HG03575 (cell line): ENCODE data around the gene SLC38A8.

Experiments used
- ATAC-seq: cut with Tn5 transposase; IDR thresholded peaks from one replicate; pipeline ENCODE4 v1.9.1; 2021; ENCODE audit not compliant: unreplicated experiment, insufficient number of reproducible peaks, low FRiP score; ENCODE audit errors: extremely low read depth

The SLC38A8 gene

GRCh38 chr16:84053237-84053636, 10.6 kb upstream of the SLC38A8 start:
- no peak for ATAC-seq

DNA sequence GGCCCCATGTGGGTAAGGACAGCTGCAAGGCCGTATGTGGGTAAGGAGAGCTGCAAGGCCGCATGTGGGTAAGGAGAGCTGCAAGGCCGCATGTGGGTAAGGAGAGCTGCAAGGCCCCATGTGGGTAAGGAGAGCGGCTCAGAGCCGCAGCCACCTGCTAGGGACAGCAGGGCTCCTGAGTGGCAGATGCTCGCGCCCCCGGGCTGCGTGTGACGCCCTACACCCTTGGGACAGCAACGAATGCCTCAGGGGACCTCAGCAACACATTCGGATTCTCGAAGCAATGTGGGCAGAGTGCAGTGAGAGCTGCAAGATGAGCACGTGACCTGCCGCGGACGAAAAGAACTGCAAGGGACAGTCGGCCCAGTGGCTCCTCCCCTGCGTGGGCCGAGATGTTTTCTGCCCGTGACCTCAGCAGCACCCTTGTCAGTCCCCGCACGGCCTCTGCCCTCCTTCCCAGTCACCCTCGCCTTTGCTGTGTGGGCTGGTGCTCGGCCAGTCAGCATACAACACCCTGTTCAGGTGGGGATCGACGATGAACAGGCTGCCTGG, 9.6 kb upstream of the SLC38A8 start:
- no peak for ATAC-seq

DNA sequence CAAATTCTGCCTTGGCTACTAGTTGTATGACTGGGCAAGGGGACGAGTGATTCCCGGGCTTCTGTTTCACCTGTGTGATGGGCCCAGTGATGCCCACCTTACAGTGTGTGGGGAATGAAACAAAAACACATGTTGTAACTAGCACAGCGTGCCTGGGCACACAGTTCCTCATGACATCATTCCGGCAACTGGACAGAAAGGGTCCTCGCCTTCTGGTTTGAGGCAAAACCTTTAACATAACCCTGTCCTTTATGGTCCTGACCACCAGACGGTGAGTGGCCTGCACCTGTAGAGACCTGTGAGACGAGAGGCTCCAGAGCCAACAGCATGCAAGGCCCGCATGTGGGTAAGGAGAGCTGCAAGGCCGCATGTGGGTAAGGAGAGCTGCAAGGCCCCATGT, 7.7 kb upstream of the SLC38A8 start:
- no peak for ATAC-seq

- no peak for ATAC-seq
Measured at GRCh38 chr16:84049403-84050060, 6.9 kb upstream of the SLC38A8 start.

DNA sequence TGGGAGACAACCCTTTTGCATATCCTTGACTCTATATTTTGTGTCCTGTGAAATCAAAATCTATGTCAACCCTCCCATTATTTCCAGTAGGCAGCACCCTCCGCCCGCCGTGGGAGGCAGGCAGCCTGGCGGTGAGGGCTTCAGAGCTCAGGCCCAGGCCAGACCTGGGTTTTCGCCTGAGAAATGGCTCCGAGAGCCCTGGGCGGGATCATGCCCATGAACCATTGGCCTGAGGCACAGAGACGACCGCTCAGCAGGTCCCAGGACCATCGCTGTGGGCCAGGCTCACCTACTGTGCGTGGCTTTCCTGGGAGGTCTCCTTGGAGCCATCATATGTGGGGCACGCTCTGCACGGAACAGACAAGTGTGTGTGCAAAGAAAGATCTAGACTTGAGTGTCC, 6.3 kb upstream of the SLC38A8 start:
- ATAC-seq = no peak

GRCh38 chr16:84048270-84048669, 5.7 kb upstream of the SLC38A8 start:
- ATAC-seq = no peak

GRCh38 chr16:84047626-84048025, 5.0 kb upstream of the SLC38A8 start:
- ATAC-seq = no peak

DNA sequence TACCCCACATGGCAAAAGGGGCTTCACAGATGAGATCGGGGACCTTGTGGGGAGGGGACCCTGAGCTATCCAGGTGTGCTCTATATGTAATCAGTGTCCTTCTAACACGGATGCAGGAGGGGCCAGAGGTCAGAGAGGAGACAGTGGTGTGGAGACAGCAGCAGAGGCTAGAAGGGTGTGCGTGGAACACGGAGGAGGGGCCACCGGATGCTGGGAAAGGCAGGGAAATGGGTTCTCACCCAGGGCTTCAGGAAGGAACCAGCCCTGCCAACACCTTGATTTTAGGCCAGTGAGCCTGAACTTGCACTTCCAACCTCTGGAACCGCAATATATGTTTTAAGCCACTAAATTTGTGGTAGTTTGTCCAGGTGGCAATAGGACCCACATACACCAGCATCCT, 4.6 kb upstream of the SLC38A8 start:
- no peak for ATAC-seq

GRCh38 chr16:84045818-84046470, 3.3 kb upstream of the SLC38A8 start:
- no peak for ATAC-seq

- ATAC-seq = no peak
Measured at GRCh38 chr16:84045001-84045817, 2.6 kb upstream of the SLC38A8 start.

GRCh38 chr16:84044118-84044488, 1.5 kb upstream of the SLC38A8 start:
- ATAC-seq = no peak

DNA sequence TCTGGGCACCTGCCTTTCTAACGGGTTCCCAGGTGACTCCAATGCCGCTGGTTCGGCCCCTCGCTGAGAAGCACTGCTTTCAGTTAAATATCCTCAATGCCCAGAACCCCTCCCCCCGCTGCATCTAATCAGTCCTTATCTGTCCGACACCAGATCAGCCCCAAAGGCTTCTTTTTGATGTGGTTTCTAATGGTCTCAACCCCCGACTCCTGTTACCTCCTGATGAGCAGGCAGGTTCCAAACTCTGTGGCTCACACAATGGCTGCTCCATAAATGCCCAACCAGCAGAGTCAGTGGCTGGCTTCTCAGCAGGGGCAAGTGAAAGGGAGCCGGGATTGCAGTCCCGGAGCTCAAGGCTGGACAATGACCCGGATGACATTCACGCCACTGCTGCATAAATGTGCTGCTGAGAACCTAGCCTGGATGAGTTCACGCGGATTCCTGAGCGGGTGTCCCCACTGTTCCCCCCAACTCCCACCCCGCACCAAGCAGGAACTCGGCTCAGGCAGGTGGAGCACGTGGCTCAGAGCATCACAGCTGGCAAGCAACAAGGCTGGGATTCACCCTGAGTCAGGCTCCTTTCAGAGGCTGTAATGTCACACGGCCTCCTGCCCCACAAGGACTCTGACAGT, 1.0 kb upstream of the SLC38A8 start:
- no peak for ATAC-seq

GRCh38 chr16:84042879-84043485, 387 bp upstream of the SLC38A8 start:
- ATAC-seq = no peak

- ATAC-seq = no peak
Measured at GRCh38 chr16:84041881-84042280, 714 bp downstream of the SLC38A8 start.

DNA sequence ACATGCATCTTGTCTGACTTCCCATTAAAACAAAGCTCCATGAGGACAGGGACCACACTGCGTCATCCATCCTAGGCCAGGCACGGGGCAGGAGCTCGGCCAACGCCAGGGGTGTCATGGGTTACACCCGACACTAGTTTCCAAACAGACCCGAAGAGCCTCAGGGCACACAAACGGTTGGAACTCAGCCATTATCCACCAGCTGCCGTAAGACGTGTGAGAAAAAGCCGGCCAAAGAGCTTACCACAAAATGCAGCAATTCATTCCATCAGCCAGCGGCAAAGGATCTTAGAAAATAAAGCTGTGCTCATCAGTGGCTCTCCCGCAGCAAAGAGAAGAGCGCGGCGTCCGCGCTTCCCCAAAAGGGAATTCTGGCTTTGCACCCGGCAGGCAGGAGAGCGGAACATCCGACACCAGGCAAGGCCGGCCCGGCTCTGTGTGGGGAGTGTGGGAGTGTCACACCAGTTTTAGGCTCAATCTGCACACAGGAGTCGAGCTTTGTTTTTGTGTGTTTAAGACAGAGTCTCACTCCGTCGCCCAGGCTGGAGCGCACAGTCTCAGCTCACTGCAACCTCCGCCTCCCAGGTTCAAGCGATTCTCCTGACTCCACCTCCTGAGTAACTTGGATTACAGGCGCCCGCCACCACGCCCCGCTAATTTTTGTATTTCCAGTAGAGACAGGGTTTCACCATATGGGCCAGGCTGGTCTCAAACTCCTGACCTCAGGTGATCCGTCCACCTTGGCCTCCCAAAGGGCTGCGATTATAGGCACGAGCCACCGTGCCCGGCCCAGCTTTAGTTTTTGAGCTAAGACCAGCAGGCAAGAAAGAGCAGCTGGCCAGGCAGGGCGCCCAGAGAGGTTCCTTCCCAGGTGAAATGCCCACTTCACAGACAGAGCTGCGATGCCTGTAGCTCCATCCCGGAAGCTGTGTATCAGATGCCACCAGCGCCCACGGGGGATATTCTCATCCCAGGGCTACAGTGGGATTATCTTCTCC, 1.5 kb downstream of the SLC38A8 start:
- no peak for ATAC-seq

GRCh38 chr16:84040226-84040822, 2.3 kb downstream of the SLC38A8 start:
- no peak for ATAC-seq

- no peak for ATAC-seq
Measured at GRCh38 chr16:84039696-84040095, 2.9 kb downstream of the SLC38A8 start.

GRCh38 chr16:84038469-84038868, 4.1 kb downstream of the SLC38A8 start:
- ATAC-seq = no peak
